K562 (cell line): Measurements from ENCODE around the gene RANBP6. TPM values are rescaled to one million over a fixed set of nuclear protein-coding genes. Genes with fewer than 3 reads are reported as not detected.

ENCODE experiments used
- CREM ChIP-seq: IDR thresholded peaks from 2 replicates; pipeline ENCODE4 v1.6.1; 2014; ENCODE audit warnings: antibody characterized with exemption, low read depth
- E2F6 ChIP-seq, 2 experiments: IDR thresholded peaks; 2 replicates each; pipeline ENCODE4 v1.6.1; 2011; ENCODE audit warnings: borderline replicate concordance in 1 of 2, control low read depth in 1 of 2, low read depth in 1 of 2, low read length in 1 of 2, mild to moderate bottlenecking in 1 of 2, mixed read lengths in 1 of 2, moderate library complexity in 1 of 2; ENCODE audit not compliant: insufficient read depth in 1 of 2, insufficient read length in 1 of 2, poor library complexity in 1 of 2, severe bottlenecking in 1 of 2; ENCODE audit errors: extremely low read depth in 1 of 2
- FOXK2 ChIP-seq, 2 experiments: fragments of 450-650 bp; IDR thresholded peaks in 1 of 2; conservative IDR thresholded peaks in 1 of 2; 2 replicates each; pipeline ENCODE4 v1.6.1; 2016; ENCODE audit warnings: low read depth in 2 of 2, mild to moderate bottlenecking in 1 of 2
- GTF2A2 ChIP-seq: IDR thresholded peaks from 2 replicates; pipeline ENCODE4 v1.6.1; 2016; ENCODE audit warnings: mild to moderate bottlenecking, missing genetic modification characterization, missing compliant biosample characterization
- HLTF ChIP-seq: fragments of 450-650 bp; IDR thresholded peaks from 2 replicates; pipeline ENCODE4 v1.6.1; 2016
- IFI16 ChIP-seq: fragments of 250-450 bp; sonication (Bioruptor Pico); IDR thresholded peaks from 2 replicates; pipeline ENCODE4 v2.1.2; 2022; ENCODE audit warnings: mild to moderate bottlenecking, inconsistent platforms
- NFIC ChIP-seq: fragments of 450-650 bp; IDR thresholded peaks from 2 replicates; pipeline ENCODE4 v1.6.1; 2017; ENCODE audit warnings: mild to moderate bottlenecking, inconsistent platforms
- NR3C1 ChIP-seq: sonication (generic); formaldehyde crosslinking; IDR thresholded peaks from 2 replicates; pipeline ENCODE4 v1.8.1; 2022; ENCODE audit warnings: missing genetic modification reagents
- POU5F1 ChIP-seq: fragments of 150-350 bp; IDR thresholded peaks from 2 replicates; pipeline ENCODE4 v1.6.1; 2014; ENCODE audit warnings: borderline replicate concordance, low read length, low read depth, mild to moderate bottlenecking; ENCODE audit not compliant: partially characterized antibody
- PURB ChIP-seq: sonication (generic); formaldehyde crosslinking; IDR thresholded peaks from 2 replicates; pipeline ENCODE4 v1.9.0; 2021; ENCODE audit warnings: low read depth, mild to moderate bottlenecking, missing genetic modification reagents
- SNRNP70 ChIP-seq: fragments of 200-400 bp; formaldehyde crosslinking; optimal IDR thresholded peaks from 2 replicates; pipeline ENCODE3; 2017; ENCODE audit warnings: low read depth, low read length
- ZFP36 ChIP-seq: fragments of 150-350 bp; IDR thresholded peaks from 2 replicates; pipeline ENCODE4 v1.6.1; 2018; ENCODE audit warnings: low read length, low read depth; ENCODE audit not compliant: partially characterized antibody
- ZFPM2 ChIP-seq: fragments of 250-450 bp; sonication (Bioruptor Pico); IDR thresholded peaks from 2 replicates; pipeline ENCODE4 v1.5.1; 2022; ENCODE audit warnings: mild to moderate bottlenecking
- ZNF232 ChIP-seq: sonication (generic); formaldehyde crosslinking; IDR thresholded peaks from 2 replicates; pipeline ENCODE4 v1.8.0; 2022; ENCODE audit warnings: mild to moderate bottlenecking, missing genetic modification reagents
- polyA plus RNA-seq, 8 experiments: library from polyadenylated mRNA; depleted of rRNA in 4 of 8; stranded (reverse) in 5 of 8; unstranded in 3 of 8; fragments of >200 nt; fragmentation: Nextera tagmentation in 2 of 8; fragmentation: Illumina TruSeq in 1 of 8; extraction: Ambion mirVana in 2 of 8; extraction: Trizol in 1 of 8; gene quantifications; 2 replicates each; pipeline versions ENCODE4 v1.2.1 to v1.2.3, GENCODE V29; 2011 to 2014; ENCODE audit warnings: inconsistent platforms in 1 of 8, missing spikeins in 1 of 8
- total RNA-seq, 7 experiments: library from RNA; depleted of rRNA in 6 of 7; stranded (reverse); fragments of >200 nt in 6 of 7; fragmentation: Illumina TruSeq in 2 of 7; extraction: Trizol in 2 of 7; gene quantifications; 2 replicates each; pipeline versions ENCODE4 v1.2.1 to v1.2.3, GENCODE V29; 2011 to 2021; ENCODE audit warnings: low replicate concordance in 1 of 7
- TF ChIP-seq, protein P1 (sequence below): sonication (generic); formaldehyde crosslinking; IDR thresholded peaks from 2 replicates; pipeline ENCODE4 v1.8.0; 2023; ENCODE audit warnings: mild to moderate bottlenecking, missing genetic modification reagents
- TF ChIP-seq, protein P2 (sequence below), 2 experiments: fragments of 200-800 bp in 1 of 2; sonication (Bioruptor generic) in 1 of 2; sonication (generic) in 1 of 2; formaldehyde crosslinking in 1 of 2; IDR thresholded peaks in 1 of 2; conservative IDR thresholded peaks in 1 of 2; 2 replicates each; pipeline versions ENCODE4 v1.5.0 to v1.6.1; 2016 to 2020; ENCODE audit warnings: missing compliant biosample characterization in 1 of 2, missing genetic modification characterization in 1 of 2, missing genetic modification reagents in 1 of 2
- TF ChIP-seq, protein P3 (sequence below), 2 experiments: fragments of 250-450 bp in 1 of 2; fragments of 450-650 bp in 1 of 2; sonication (Bioruptor Pico) in 1 of 2; IDR thresholded peaks; 2 replicates each; pipeline versions ENCODE4 v1.6.1 to v1.8.0; 2016 to 2021; ENCODE audit warnings: mild to moderate bottlenecking in 2 of 2, moderate library complexity in 2 of 2, missing compliant biosample characterization in 1 of 2, missing genetic modification characterization in 1 of 2

RANBP6 gene
- total and polyA plus RNA-seq, 9 of the 15 experiments (the other 6 are each of a cell fraction or from before 2014, with no cell fraction given) = 10.4 to 19.9 (median 11.5) TPM

- no peak for TF ChIP-seq PURB (CRISPR knock-in tag)
- TF ChIP-seq, protein P1, sequence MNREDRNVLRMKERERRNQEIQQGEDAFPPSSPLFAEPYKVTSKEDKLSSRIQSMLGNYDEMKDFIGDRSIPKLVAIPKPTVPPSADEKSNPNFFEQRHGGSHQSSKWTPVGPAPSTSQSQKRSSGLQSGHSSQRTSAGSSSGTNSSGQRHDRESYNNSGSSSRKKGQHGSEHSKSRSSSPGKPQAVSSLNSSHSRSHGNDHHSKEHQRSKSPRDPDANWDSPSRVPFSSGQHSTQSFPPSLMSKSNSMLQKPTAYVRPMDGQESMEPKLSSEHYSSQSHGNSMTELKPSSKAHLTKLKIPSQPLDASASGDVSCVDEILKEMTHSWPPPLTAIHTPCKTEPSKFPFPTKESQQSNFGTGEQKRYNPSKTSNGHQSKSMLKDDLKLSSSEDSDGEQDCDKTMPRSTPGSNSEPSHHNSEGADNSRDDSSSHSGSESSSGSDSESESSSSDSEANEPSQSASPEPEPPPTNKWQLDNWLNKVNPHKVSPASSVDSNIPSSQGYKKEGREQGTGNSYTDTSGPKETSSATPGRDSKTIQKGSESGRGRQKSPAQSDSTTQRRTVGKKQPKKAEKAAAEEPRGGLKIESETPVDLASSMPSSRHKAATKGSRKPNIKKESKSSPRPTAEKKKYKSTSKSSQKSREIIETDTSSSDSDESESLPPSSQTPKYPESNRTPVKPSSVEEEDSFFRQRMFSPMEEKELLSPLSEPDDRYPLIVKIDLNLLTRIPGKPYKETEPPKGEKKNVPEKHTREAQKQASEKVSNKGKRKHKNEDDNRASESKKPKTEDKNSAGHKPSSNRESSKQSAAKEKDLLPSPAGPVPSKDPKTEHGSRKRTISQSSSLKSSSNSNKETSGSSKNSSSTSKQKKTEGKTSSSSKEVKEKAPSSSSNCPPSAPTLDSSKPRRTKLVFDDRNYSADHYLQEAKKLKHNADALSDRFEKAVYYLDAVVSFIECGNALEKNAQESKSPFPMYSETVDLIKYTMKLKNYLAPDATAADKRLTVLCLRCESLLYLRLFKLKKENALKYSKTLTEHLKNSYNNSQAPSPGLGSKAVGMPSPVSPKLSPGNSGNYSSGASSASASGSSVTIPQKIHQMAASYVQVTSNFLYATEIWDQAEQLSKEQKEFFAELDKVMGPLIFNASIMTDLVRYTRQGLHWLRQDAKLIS (CRISPR knock-in tag) = 0 out of 2 replicates have a peak, but pooled peaks have one; percentile 28
- TF ChIP-seq FOXK2 (conservative IDR thresholded peaks at IDR 0.05 in 1 of 2, IDR thresholded peaks at IDR 0.05 in 1 of 2; ENCODE audit: low read depth in 2 of 2) = peak; percentile 19 to 29; a peak in 1 of 4 replicates
- TF ChIP-seq NFIC = no peak
- no peak for TF ChIP-seq GTF2A2 (tag)
- TF ChIP-seq SNRNP70 = no peak
- no peak for TF ChIP-seq HLTF
- TF ChIP-seq, protein P2, sequence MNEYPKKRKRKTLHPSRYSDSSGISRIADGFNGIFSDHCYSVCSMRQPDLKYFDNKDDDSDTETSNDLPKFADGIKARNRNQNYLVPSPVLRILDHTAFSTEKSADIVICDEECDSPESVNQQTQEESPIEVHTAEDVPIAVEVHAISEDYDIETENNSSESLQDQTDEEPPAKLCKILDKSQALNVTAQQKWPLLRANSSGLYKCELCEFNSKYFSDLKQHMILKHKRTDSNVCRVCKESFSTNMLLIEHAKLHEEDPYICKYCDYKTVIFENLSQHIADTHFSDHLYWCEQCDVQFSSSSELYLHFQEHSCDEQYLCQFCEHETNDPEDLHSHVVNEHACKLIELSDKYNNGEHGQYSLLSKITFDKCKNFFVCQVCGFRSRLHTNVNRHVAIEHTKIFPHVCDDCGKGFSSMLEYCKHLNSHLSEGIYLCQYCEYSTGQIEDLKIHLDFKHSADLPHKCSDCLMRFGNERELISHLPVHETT (CRISPR knock-in tag; conservative IDR thresholded peaks at IDR 0.05 in 1 of 2, IDR thresholded peaks at IDR 0.05 in 1 of 2) = no peak
- TF ChIP-seq NR3C1 (CRISPR knock-in tag) = no peak
- TF ChIP-seq ZFP36 = no peak
- peak in 1 of 2 experiments; percentile 32 for TF ChIP-seq E2F6 (IDR thresholded peaks at IDR 0.05; ENCODE audit: borderline replicate concordance in 1 of 2, extremely low read depth in 1 of 2, insufficient read depth in 1 of 2, insufficient read length in 1 of 2, low read depth in 1 of 2, low read length in 1 of 2, poor library complexity in 1 of 2, severe bottlenecking in 1 of 2)
- peak; percentile 100 for TF ChIP-seq CREM
- no peak for TF ChIP-seq ZFPM2 (CRISPR knock-in tag)
- TF ChIP-seq POU5F1 = no peak
- no peak for TF ChIP-seq ZNF232 (CRISPR knock-in tag)
- TF ChIP-seq, protein P3, sequence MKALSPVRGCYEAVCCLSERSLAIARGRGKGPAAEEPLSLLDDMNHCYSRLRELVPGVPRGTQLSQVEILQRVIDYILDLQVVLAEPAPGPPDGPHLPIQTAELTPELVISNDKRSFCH (CRISPR knock-in tag; IDR thresholded peaks at IDR 0.05) = no peak
- TF ChIP-seq, protein P3 (tag; IDR thresholded peaks at IDR 0.05) = no peak
- no peak for TF ChIP-seq IFI16 (CRISPR knock-in tag)
These were observed at the start of gene RANBP6 (continued) for GRCh38 chr9:6015278-6016157.
